BJ (cell line): Measurements from ENCODE around the gene RAN. TPM values are rescaled to one million over a fixed set of nuclear protein-coding genes. Genes with fewer than 3 reads are reported as not detected.

Source experiments
- CTCF ChIA-PET: fragments of 350-600 bp; formaldehyde crosslinking; extraction: SDS; loops from one replicate; lab custom pipeline; 2021; ENCODE audit warnings: antibody characterized with exemption, inconsistent platforms; lab: Yijun Ruan, JAX
- POLR2A ChIA-PET: fragments of 300-600 bp; sonication (Branson Sonifier 250); formaldehyde crosslinking; extraction: SDS; loops from one replicate; lab custom pipeline; 2021; ENCODE audit warnings: antibody characterized with exemption; lab: Charles Lee
- DNase-seq: peaks from one replicate; pipeline ENCODE4 v3.0.0-alpha.2; 2011; ENCODE audit warnings: low read depth
- H3K27me3 ChIP-seq: 2 replicates; pipeline ENCODE4 v1.6.0; 2011; ENCODE audit warnings: low read length; ENCODE audit not compliant: control insufficient read depth, insufficient read depth
- H3K36me3 ChIP-seq: 2 replicates; pipeline ENCODE4 v1.5.1; 2011; ENCODE audit warnings: low read length; ENCODE audit not compliant: control insufficient read depth, insufficient read depth
- H3K4me3 ChIP-seq: 2 replicates; pipeline ENCODE4 v1.5.1; 2011; ENCODE audit warnings: low read depth, mild to moderate bottlenecking, control low read depth, low read length
- CTCF ChIP-seq: IDR thresholded peaks from 2 replicates; pipeline ENCODE4 v1.5.1; 2011; ENCODE audit warnings: low read depth, mild to moderate bottlenecking, control low read depth, inconsistent platforms, low read length, moderate library complexity; ENCODE audit not compliant: insufficient read depth
- polyA plus RNA-seq: library from polyadenylated mRNA; depleted of rRNA; stranded (reverse); fragments of >200 nt; gene quantifications from 2 replicates; pipeline ENCODE4 v1.2.3, GENCODE V29; 2011

RAN gene
- polyA plus RNA-seq, 1 experiment = 1,011 TPM

GRCh38 chr12:130878193-130879185, 6.6 kb downstream of the RAN start:
- POLR2A ChIA-PET = interaction anchor here (0.6 kb wide), 1 partner anchor 1071 kb away, joined by 4 read pairs; the partner anchor contains the start of gene EP400
- H3K36me3 ChIP-seq = peaks cover 6% of the 10 kb centered on the region
- H3K27me3 ChIP-seq = no peaks in the 10 kb centered on the region
- CTCF ChIA-PET = interaction anchor here (0.9 kb wide), 1 partner anchor 28 kb away, joined by 3 read pairs; no protein-coding TSS in a partner anchor
- DNase-seq = no peak
- H3K4me3 ChIP-seq = no peak overlapping the region
- TF ChIP-seq CTCF = no peak

- Histone ChIP-seq H3K36me3 (peaks cover 6% of the 10 kb centered on the region), H3K4me3 (no peak overlapping the region), H3K27me3 (no peaks in the 10 kb centered on the region)
- POLR2A ChIA-PET = no interaction called here
- no peak for TF ChIP-seq CTCF
- CTCF ChIA-PET = no interaction called here
- no peak for DNase-seq
Measured at GRCh38 chr12:130879212-130879686, 7.4 kb downstream of the RAN start.

GRCh38 chr12:130879781-130880389, 8.0 kb downstream of the RAN start:
- peaks cover 3% of the 10 kb centered on the region for H3K36me3 ChIP-seq
- no peak overlapping the region for H3K4me3 ChIP-seq
- CTCF ChIA-PET = interaction anchor here (0.6 kb wide), 1 partner anchor 939 kb away, joined by 3 read pairs; no protein-coding TSS in a partner anchor
- no peak for DNase-seq
- no peak for TF ChIP-seq CTCF
- POLR2A ChIA-PET = interaction anchor here (0.6 kb wide), 1 partner anchor 59 kb away, joined by 4 read pairs; no protein-coding TSS in a partner anchor
- H3K27me3 ChIP-seq = no peaks in the 10 kb centered on the region

GRCh38 chr12:130880411-130880885, 8.6 kb downstream of the RAN start:
- no peak for DNase-seq
- H3K4me3 ChIP-seq = no peak overlapping the region
- CTCF ChIA-PET = interaction anchor here (0.6 kb wide), 1 partner anchor 939 kb away, joined by 3 read pairs; no protein-coding TSS in a partner anchor
- POLR2A ChIA-PET = interaction anchor here (0.6 kb wide), 1 partner anchor 60 kb away, joined by 4 read pairs; no protein-coding TSS in a partner anchor
- H3K36me3 ChIP-seq = no peaks in the 10 kb centered on the region
- no peak for TF ChIP-seq CTCF
- H3K27me3 ChIP-seq = no peaks in the 10 kb centered on the region

GRCh38 chr12:130881046-130881445, 9.2 kb downstream of the RAN start:
- Histone ChIP-seq H3K36me3 (no peaks in the 10 kb centered on the region), H3K27me3 (no peaks in the 10 kb centered on the region), H3K4me3 (no peak overlapping the region)
- ChIA-PET POLR2A (no interaction called here), CTCF (no interaction called here)
- no peak for TF ChIP-seq CTCF
- DNase-seq = no peak
